MM.1S (cell line): ENCODE results near the gene RNF126.

ENCODE experiments used
- CTCF ChIP-seq: fragments of 300-600 bp; sonication (generic); IDR thresholded peaks from 2 replicates; pipeline ENCODE4 v1.5.1; 2016; ENCODE audit warnings: antibody characterized with exemption, low read length, mixed read lengths
- EZH2 ChIP-seq: fragments of 300-600 bp; sonication (generic); optimal IDR thresholded peaks from 2 replicates; pipeline ENCODE3; 2017; ENCODE audit warnings: low read depth, mild to moderate bottlenecking, antibody characterized with exemption, low read length, mixed read lengths

- TF ChIP-seq CTCF = no peak
- no peak for TF ChIP-seq EZH2
Measured at GRCh38 chr19:640606-641189, 22.3 kb downstream of the RNF126 start.
